ENCODE data around the gene TPRN. TPM values are rescaled to one million over a fixed set of nuclear protein-coding genes. Genes with fewer than 3 reads are reported as not detected.

TPRN gene
- total RNA-seq, 1 donor from 2014 or later = 5.1 TPM

GRCh38 chr9:137146527-137146918 is 54.0 kb downstream of the TPRN start:
- DNase-seq (ENCODE audit: low spot score) = no peak

- no peak for DNase-seq (ENCODE audit: low spot score)
These were observed 54.6 kb downstream of the TPRN start for GRCh38 chr9:137145731-137146526.

DNA sequence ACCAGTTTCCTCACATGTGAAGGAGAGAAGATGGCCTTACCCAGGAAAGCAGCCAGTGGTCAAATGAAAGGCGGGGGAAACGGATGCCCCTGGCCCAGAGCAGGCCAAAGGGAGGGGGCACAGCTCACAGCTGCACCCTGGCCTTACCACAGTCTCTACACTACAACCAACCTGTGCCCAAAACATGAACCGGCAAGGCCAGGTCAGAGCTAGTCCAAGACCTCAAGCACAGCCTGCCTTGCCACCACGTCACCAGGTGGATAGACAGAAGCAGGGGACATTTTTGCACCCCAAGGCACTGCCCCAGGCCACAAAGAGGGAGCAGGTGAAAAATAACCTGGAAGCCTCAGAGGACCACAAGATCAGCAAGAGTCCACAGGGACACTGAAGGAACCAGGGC is 57.1 kb downstream of the TPRN start:
- no peak for DNase-seq (ENCODE audit: low spot score)

DNA sequence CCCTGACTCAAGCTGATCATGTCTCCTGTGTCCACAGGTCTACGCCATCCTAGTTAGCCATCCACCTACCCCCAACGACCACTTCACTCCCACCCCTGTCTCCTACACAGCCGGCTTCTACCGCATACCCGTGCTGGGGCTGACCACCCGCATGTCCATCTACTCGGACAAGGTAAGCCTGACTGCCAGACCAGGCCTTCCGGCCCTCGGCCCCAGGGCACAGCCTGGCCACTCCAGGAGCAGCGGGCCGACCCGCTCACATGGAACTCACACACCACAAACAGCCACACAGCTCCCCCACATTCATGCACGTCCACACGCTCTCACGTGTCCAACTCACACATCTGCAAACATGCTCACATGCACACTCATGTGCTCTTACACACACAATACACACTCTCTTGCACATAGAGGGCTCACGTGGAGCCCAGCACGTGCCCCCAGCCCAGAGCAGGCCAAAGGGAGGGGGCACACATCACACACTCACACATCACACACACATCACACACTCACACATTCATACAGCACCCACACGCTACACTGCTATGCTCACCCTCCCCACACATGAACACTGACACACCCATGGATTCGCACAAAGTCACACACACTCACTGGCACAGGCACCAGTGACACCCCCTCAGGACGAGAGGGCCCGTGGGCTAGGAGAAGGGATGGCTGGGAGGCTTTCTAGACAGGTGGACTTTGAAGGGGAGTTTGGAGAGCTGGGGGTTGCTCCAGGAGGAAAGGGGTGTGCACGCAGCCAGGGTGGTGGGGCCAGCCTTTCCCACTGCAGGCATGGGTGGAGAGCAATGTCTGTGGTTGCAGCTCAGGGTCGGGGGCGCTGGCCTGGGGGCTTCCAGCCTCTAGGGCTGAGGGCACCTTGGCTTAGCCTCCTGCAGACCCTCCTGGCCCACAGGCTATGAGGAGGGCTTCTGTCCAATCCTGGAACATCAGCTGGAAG is 58.3 kb downstream of the TPRN start:
- DNase-seq (ENCODE audit: low spot score) = no peak

Small RNA genes within 50 kb of the gene (microRNA-seq; reads per million reads assigned to microRNA genes)
- not detected for gene MIR3621 (ENCODE audit: borderline number of aligned reads)

Other genes with a start within 250 kb of the TPRN start
- not detected for gene LCN12, start 248.5 kb downstream of the TPRN start, total RNA-seq
- gene PTGDS, start 223.2 kb downstream of the TPRN start, total RNA-seq = 249 TPM
- gene LCNL1, start 217.7 kb downstream of the TPRN start, total RNA-seq = 0.71 TPM
- 29.4 TPM for gene PAXX, start 208.3 kb downstream of the TPRN start, total RNA-seq
- gene CLIC3, start 204.2 kb downstream of the TPRN start, total RNA-seq = 1.6 TPM
- gene ABCA2, start 172.5 kb downstream of the TPRN start, total RNA-seq = 47.2 TPM
- 0.55 TPM for gene FUT7, start 168.7 kb downstream of the TPRN start, total RNA-seq
- 95.3 TPM for gene NPDC1, start 154.6 kb downstream of the TPRN start, total RNA-seq
- gene ENTPD2, start 146.7 kb downstream of the TPRN start, total RNA-seq = not detected
- 0.42 TPM for gene SAPCD2, start 130.2 kb downstream of the TPRN start, total RNA-seq
- gene UAP1L1, start 123.2 kb downstream of the TPRN start, total RNA-seq = 28.1 TPM
- 33.0 TPM for gene MAN1B1, start 113.8 kb downstream of the TPRN start, total RNA-seq
- 150 TPM for gene DPP7, start 86.0 kb downstream of the TPRN start, total RNA-seq
- not detected for gene GRIN1, start 61.6 kb downstream of the TPRN start, total RNA-seq
- gene LRRC26, start 30.7 kb downstream of the TPRN start, total RNA-seq = not detected
- gene TMEM210, start 28.7 kb downstream of the TPRN start, total RNA-seq = not detected
- 39.3 TPM for gene ANAPC2, start 12.2 kb downstream of the TPRN start, total RNA-seq
- gene SSNA1, start 12.1 kb downstream of the TPRN start, total RNA-seq = 53.3 TPM
- 24.8 TPM for gene TMEM203, start 4.9 kb upstream of the TPRN start, total RNA-seq
- 10.4 TPM for gene NDOR1, start 5.0 kb upstream of the TPRN start, total RNA-seq
- 5.9 TPM for gene RNF208, start 21.5 kb upstream of the TPRN start, total RNA-seq
- 0.42 TPM for gene CYSRT1, start 24.4 kb upstream of the TPRN start, total RNA-seq
- not detected for gene RNF224, start 26.8 kb upstream of the TPRN start, total RNA-seq
- gene SLC34A3, start 30.2 kb upstream of the TPRN start, total RNA-seq = not detected
- 298 TPM for gene TUBB4B, start 40.5 kb upstream of the TPRN start, total RNA-seq
- gene STPG3, start 50.5 kb upstream of the TPRN start, total RNA-seq = not detected
- 39.2 TPM for gene NELFB, start 54.6 kb upstream of the TPRN start, total RNA-seq
- 9.2 TPM for gene TOR4A, start 77.0 kb upstream of the TPRN start, total RNA-seq
- 16.3 TPM for gene NRARP, start 101.5 kb upstream of the TPRN start, total RNA-seq
- gene EXD3, start 222.4 kb upstream of the TPRN start, total RNA-seq = 14.9 TPM
- 3.2 TPM for gene NOXA1, start 222.7 kb upstream of the TPRN start, total RNA-seq
- not detected for gene ENTPD8, start 240.6 kb upstream of the TPRN start, total RNA-seq

Measured in mesenteric fat pad (tissue), 1 donor.